AG08395 (cell line): ENCODE data around the gene CCL16.
"Not testable (repeated sequence)": the region's sequence is repeated elsewhere in the genome, so short reads cannot be mapped to it uniquely, and the experiment has no call there.

ENCODE experiments used
- DNase-seq: peaks from one replicate; pipeline ENCODE4 v3.0.0; 2012; ENCODE audit warnings: mixed read lengths, low spot score

The CCL16 gene, protein sequence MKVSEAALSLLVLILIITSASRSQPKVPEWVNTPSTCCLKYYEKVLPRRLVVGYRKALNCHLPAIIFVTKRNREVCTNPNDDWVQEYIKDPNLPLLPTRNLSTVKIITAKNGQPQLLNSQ

GRCh38 chr17:35981246-35981645 is at the start of gene CCL16:
TSS of gene CCL16 (minus strand) at chr17:35981497. CDS start at chr17:35981420, 77 bp downstream.
- no peak for DNase-seq

DNA sequence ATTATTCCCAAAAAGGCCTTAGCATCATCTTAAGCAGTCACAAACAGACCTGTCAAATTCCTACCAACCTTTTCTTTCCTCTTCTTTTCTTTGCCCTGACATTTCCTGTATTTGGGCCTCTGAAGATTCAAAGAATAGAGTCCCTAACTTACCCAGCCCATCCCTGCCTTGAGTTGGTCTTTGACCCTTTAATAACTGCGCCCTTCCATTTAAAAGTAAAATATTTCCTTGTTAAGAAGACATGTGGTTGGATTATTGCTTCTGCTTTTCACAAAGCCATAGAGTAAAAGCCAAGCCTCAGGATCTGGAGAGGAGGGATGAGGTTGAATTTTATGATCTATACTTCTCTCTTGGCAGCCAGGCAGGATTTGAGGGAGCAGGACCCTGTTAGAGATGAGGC is 49.7 kb upstream of the CCL16 start:
- no peak for DNase-seq

DNA sequence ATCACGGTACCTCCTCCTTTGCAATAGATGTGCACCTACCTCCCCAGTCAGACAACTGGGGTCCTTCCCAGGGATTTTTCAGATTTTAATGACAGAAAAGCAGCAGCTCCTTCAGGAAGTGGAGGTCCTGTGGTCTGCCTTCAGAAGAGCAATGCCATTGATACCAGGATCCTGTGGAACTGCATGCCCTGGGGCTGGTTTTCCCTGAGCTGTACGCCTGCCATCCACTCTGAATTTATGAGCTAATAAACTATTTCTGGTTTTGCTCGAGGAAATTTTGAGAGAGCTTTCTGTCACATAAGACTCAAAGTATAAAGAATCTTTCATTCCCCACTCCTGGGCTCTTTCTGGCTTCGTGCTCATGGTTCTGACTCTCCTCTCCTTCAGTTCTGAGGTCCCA is 46.5 kb upstream of the CCL16 start:
- DNase-seq, result no peak

GRCh38 chr17:36024106-36024869 is 43.0 kb upstream of the CCL16 start:
- DNase-seq, result no peak

DNA sequence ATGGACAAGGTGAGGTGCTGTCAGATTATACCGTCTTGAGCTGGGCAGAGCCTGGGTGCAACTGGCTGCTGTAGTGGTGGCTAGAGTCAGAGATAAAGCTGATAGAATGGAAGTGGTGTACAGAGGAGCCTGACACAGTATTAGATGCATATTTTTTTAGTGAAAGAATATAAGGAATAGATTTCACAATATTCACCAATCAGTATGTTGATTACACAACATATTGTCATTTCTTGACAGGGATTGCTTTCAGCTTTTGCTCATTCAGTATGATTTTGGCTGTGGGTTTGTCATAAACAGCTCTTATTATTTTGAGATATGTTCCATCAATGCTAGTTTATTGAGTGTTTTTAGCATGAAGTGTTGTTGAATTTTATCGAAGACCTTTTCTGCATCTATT is 38.1 kb upstream of the CCL16 start:
- DNase-seq, result no peak

- no peak for DNase-seq
Measured at GRCh38 chr17:36017799-36018198, 36.5 kb upstream of the CCL16 start, which contains the start of gene CCL23. TSS of gene CCL23 (minus strand) at chr17:36017972. CDS start at chr17:36017897, 75 bp downstream.

GRCh38 chr17:36016555-36016954 is 35.3 kb upstream of the CCL16 start:
- DNase-seq, result no peak

- not testable (repeated sequence) for DNase-seq
Measured at GRCh38 chr17:36015895-36016294, 34.6 kb upstream of the CCL16 start.

DNA sequence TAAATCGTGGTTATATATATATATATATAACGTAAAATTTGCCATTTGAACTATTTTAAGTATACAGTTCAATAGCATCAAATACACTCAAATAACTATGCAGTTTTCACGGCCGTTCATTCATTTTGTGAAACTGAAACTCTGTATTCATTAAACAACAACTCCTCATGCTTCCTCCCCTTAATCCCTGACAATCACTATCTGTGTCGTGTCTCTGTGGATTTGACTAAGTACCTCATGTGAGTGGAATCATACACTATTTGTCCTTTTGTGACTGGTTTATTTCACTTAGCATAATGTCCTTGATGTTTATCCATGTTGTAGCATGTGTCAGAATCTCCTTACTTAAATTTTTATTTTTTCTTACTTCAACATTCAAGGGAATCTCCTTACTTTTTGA is 33.6 kb upstream of the CCL16 start:
- DNase-seq, result no peak

GRCh38 chr17:36011201-36011600 is 29.9 kb upstream of the CCL16 start:
- no peak for DNase-seq

DNA sequence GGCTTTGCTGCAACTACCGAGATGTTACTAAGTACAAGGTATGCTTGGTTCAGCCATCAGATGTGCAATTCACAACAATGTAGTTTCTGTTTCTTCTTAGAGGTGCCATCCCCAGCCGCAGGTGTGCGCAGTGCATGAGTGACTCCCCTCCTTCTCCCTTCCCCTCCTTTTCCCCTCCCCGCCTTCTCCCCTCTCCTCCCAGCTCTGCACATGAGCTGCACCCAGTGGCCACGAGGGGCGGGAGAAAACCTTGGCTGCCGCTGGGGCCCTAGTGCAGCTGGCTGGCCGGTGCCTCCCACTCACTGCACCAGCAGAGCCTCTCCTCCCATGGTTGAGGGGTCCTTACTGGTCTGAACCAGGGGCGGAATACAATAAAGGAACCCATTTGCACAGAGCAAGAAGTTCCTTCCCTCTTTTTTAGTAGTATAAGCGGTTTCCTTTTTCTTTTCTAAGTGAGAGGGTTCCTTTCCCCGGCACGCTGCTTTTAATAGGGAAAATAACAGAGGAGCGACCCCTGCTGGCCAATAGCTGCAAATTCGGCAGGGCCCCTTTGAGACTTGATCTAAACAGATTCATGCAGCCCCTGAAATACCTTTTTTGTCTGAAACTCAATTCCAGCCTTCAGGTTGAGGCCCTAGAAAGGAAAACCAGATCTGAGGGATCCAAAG is 27.8 kb upstream of the CCL16 start:
- no peak for DNase-seq

GRCh38 chr17:36004594-36005108 is 23.4 kb upstream of the CCL16 start:
- no peak for DNase-seq

GRCh38 chr17:36002631-36003030 is 21.3 kb upstream of the CCL16 start:
- DNase-seq, result no peak

- DNase-seq, result no peak
Measured at GRCh38 chr17:36001862-36002603, 20.7 kb upstream of the CCL16 start.

GRCh38 chr17:36001110-36001771 is 19.9 kb upstream of the CCL16 start, which contains the start of gene CCL15:
TSS of gene CCL15 (minus strand) at chr17:36001553. CDS start at chr17:36001492, 61 bp downstream.
- DNase-seq, result no peak

DNA sequence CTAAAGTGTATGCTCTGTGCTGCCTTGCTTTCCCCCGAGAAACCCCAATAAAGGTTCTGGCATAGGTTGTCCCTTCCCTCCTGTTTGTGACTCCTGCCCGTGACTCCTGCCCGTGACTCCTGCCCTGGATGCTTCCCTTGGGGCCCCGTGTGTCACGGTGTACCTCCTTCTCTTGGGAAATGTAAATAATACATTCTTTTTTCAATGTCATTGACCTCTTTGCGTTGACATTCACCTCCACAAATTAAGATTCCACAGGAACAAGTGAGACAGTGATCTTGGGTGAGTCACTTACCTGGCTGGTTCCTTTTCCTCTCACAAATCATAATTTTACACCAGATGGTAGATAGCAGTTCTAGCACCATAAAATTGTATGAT is 19.4 kb upstream of the CCL16 start:
- no peak for DNase-seq

DNA sequence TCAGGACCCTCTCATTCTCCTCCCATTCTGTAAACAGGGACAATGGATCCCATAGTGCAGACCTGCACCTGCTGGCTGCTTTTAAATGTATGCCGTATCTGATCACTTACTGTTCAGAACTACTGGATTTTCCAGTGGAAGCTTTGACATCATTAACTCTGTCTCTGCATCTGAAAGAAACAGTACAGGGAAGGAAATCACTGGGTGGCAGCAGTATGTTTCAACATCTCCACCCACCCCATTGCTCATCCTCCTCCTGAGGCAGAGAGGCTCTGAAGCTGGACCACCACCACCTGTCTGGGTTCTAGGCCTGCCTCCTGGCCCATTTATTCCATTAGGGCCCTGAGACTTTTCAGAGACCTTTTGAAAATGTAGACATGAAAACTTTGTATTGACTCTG is 17.5 kb upstream of the CCL16 start:
- DNase-seq, result no peak

DNA sequence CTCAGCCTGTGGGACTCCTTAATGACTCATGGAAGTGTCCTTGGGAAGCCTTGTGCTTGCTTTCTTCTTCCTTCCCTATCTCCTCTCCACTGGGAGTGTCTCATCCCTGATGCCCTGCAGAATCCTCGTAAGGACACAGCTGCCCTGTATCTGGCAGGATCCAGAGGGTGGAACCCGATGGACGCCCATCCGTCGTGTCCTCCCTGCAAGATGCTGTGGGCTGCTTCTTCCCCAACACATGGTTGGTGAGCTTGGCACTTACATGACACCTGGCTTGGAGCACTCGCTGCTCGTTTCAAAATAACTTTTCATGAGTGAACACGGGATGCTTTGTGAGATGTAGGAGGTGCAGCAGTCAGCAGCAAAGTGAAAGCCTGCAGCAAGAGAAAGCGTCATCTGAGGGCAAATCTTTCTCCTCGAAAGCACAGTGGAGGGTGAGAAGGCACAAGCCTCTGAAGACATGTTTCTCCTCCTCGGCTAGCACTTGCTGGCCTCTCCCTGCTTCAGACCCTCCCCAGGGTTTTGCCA is 16.8 kb upstream of the CCL16 start:
- no peak for DNase-seq

- DNase-seq, result not testable (repeated sequence)
Measured at GRCh38 chr17:35995346-35995745, 14.0 kb upstream of the CCL16 start.

- no peak for DNase-seq
Measured at GRCh38 chr17:35991075-35991474, 9.8 kb upstream of the CCL16 start.

DNA sequence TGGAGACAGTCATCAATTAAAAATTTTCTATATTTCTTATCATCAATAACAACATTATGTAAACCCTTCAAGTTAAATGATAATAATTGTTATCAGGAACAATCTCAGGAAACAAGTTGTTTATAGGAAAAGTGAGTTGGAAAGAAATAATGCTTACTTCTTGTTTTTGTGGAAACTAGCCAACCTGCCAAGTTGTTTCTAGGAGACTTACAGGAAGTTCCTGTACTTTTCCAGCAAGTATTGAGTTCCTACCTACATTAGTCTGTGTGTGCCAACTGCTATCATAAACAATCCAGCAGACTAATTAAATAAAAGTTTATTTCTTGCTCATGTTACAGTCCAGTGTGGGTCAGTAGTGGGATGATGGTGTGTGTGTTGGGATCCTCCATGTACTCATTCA is 6.9 kb upstream of the CCL16 start:
- no peak for DNase-seq
